HG03159 (cell line): ENCODE results near the gene PACS1.

Experiments used
- ATAC-seq: cut with Tn5 transposase; IDR thresholded peaks from one replicate; pipeline ENCODE4 v1.9.1; 2021; ENCODE audit warnings: mild to moderate bottlenecking, moderate library complexity; ENCODE audit not compliant: unreplicated experiment

Gene PACS1

DNA sequence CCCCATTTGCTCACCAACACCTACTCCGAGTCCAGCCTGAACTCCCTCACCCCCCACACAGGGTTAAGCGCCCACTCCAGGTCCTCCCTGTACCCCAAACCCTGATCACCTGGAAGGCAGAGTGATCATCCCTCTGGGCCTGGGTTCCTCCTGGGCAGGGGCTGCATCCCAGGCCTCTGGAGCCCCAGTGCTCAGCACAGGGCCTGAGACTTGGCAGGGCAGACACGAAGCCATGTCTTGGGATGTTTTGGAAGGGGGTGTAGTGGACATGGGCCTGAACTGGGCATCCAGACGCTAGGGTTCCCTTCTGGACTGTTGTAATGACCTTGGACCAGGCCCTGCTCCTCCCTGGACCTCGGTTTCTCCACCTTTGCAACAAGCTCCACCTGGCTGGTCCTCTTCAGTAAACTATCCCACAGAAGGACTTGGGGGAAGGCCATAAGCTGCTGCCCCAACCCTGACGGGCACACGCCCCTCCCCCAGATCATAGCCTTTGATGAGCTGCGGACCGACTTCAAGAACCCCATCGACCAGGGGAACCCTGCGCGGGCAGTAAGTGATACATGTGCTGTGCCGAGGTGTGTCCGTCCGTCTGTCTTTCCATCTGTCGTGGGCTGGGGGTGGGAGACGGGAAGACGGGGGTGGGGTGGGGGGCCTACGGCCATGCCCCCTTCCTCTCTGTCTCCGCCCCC lies 211.8 kb downstream of the PACS1 start:
- ATAC-seq = no peak

DNA sequence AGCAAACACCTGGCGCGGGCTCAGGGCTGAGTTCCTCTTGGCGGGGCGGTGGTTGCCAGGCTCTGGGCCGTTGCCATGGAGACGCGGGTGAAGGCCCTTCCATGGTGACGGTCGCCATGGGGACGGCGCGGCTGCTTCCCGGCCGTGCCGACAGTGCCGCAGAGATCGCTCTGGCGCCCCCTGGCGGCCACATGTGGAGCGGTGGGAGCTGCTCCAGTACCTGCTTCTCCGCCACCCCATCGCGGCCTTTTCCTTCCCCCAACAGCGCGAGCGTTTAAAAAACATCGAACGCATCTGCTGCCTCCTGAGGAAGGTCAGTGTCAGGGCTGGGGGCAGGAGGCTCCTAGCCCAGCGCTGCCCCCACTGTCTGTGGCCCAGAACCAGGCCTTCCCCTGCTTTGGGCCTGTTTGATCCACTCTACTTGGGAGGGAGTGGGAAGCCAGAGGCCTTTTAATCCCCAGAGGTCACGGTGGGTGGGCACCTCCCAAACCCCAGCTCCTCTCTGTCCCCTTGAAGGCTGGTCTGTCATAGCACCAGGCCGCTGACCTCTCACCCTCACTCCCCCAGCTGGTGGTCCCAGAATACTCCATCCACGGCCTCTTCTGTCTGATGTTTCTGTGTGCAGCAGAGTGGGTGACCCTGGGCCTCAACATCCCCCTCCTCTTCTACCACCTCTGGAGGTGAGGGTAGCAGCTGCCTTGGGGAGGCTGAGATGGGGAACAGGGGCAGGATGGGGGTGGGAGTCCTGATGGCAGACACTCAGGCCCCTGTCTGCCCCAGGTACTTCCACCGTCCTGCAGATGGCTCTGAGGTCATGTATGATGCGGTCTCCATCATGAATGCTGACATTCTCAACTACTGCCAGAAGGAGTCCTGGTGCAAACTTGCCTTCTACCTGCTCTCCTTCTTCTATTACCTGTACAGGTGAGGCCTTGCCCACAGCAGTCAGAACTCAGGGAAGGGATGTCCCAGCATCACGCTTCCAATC lies 212.7 kb downstream of the PACS1 start:
- peak; percentile 70 for ATAC-seq

DNA sequence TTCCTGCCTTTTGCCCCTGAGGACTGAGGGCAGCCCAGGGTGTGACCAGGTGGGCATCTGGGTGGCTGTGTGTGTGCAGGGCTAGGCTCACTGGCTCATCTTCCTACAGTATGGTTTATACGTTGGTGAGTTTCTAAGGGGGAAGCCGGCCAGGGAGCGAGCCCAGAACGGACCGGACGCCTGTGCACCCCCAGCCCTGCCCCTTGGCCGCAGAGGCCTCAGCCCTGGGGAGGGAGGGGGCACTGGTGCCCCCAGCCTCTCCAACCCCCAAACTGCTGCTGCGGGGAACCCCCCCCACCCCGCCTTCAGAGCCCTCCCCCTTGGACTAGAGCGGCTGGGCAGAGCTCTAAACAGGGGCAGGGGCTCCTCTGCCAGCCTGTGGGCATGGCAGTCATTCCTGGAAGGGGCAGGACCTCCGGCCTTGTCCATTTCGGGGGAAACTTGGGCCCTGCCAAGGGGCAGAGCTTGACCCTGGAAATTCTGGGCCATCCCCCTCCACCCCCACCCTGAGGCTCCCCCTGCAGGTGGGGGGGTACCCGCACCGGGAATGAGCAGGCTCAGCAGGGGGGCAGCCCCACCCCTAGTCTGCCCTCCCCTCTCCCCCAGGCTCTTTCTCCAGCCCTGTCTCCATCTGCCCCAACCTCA lies 213.5 kb downstream of the PACS1 start:
- ATAC-seq = no peak

DNA sequence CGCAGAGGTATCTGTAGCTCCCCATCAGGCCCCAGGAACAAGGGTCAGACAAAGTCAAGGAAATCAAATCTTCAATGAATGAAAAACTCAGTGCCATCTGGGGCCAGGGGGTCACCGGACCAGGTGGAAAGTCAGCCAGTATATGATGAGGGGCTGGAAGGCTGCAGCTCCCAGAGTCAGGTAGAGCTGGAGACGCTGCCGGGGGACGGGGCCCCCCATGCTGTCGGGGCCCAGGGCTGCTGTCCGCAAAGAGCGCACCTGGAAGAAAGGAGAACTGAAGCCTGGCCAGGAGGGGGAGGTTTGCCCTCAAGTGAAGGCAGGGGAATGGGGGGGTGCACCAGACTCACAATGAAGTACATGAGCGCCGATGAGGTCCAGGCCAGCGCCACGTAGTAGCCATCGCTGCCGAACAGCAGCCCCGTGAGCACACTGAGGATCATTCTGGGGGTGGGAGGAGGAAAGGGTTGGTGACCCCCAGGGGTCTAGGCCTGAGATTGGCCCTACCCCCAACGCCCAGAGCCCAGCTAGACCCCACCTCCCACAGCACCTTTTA lies 214.5 kb downstream of the PACS1 start:
- ATAC-seq = no peak

DNA sequence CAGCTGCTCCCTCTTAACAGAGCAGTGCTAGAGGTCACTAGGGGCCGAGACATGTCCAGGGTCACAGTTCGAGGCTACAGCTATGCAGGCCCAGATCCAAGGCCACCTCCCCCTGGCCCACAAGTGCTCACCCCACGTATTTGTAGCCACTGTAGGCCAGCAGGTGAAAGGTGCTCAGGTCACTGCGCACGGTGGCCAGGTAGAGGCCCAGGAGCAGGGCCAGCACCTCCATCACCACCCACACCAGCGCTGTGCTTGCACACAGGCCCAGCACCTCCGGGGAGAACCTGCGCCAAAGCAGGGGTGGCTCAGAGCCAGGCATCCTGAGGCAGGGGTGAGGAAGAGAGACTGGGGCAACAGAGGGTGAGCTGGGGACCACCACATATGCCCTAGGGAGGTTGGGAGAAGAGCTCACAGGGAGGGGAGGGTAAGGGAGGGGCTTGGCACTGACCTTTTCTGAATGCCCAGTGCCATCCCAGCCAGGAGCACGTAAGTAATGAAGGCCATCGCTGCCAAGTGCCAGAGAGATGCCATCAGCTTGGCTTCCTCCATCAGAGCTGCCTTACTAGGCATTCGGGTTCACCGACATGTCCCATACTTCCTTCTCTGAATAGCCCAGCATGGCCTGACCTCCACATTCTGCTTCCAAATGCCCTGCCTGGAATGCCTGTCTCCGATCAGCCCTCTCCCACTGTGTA lies 215.3 kb downstream of the PACS1 start:
- no peak for ATAC-seq

DNA sequence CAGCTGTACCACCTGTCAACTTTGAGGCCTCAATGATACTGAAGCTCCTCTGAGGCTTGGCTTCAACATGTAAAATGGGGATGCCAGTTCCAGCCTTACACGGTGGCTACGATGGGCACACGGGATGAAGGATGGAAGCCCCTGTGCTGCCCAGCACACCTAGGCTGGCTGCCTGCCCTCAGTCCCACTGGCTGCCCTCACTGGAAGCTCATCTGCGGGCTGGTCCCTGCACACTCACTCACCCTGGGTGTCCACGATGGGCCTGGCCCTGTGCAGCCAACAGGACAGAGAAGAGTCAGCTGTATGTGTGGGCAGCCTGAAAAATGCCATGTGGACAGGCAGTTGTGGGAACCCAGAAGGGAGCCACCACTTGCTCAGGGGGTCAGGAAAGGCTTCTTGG lies 216.6 kb downstream of the PACS1 start:
- no peak for ATAC-seq

DNA sequence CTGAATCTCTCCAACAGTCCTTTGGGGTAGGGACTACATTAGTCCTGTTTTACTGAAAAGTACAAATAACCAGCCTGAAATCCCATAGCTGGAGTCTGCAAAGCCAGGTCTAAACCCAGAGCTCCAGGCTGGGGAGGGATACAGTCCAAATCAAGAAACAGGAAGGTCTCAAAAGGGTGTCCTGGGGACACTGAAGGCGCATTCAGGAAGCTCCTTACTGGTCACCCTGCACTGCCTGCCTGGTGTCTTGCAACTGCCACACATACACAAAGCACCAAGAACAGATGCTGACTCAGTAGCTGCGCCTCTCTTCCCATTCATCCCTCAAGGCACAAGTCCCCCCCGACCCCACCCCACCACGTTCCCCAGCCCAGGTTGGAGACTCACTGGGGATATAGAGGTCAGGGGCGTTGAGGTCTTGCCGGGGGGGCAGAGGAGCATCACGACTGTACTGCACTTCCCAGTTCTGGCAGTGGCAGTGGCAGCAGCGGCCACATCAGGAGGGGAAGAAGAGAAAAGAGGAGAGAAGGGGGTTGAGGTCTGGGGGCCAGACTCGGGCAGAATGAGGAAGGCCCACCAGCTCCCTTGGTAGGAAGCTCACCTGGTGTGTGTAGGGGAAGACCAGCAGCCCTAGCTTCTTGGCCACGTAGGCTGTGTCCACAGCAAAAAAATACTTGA lies 217.3 kb downstream of the PACS1 start:
- no peak for ATAC-seq

DNA sequence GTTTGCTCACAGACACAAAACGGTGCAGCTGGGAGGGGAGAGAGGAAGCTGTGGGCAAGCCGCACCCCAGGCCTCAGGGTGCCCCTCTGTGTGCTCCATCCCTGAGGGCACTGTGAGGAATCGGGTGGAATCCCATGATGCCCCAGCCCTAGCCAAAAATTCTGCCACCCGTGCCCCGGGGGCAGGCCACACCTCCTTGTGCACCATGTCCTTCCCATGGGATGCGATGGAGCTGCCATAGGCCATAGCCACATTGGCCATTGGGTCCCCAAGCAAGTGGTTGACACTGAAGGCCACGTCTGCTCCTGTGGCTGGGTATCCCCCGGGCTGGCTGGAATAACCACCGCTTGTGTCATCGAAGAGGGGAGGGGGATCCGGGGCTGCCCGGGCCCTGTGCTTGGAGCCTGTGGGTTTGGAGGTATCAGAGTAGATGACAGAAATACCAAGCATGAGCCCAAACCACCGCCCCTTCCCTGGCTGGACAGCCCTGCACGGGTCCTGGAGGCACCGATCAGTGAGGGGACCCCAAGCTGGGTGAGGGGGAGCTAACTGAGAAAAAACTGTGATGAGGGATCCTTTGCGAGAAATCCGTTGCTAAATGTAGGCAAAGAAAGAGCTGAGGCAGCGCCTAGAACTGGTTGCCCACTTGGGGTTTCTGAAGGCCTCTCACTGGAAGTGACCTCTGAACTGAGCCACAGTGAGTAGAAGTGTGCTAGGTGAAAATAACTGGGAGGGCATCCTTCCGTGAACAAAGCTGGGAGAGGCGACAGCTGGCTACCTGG lies 218.0 kb downstream of the PACS1 start:
- ATAC-seq = no peak

DNA sequence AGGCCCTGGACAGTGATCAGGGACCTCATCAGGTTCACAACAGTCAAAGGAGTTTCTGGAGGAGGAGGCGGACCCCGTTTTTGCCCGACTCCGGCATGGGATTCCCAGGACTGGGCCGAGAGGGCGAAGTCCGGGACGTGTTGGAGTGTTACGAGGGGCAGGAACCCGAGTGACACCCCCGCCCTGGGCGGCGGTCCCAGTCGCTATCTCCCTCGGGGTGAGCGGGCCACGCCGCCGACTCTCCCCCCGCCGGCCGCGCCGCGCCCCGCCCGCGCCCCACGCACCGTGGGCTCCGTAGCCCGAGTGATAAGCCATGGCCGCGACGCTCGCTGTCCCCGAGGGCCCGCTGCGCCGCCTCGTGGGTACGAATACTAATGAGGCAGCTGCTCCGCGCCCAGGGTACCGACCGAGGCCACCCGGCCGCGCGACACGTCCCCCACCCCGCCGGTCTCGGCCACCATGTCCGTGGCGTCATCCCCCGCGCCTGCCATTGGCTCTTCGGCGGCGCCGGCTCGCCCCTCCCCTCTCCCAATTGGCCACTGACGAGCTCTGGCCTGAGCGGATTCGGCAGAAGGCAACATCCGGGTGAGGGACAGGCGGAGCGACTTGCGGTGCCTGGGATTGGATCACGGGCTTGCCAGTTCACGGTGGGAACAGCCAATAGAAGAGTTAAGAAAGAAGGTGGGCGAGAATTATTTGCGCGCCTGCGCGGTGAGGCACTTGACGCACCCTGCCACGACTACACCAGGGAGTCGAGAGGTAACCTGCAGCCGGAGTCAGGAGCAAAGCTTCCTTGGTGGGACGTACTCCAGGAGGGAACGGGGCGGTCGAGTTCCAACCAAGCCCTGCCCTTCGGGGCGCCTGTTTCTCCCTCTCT lies 218.8 kb downstream of the PACS1 start, which contains the start of gene YIF1A:
TSS of gene YIF1A (minus strand) at position 473 of the 877 bp plus-strand sequence. CDS start at position 315, 158 bp downstream.
- peak; percentile 89 for ATAC-seq

DNA sequence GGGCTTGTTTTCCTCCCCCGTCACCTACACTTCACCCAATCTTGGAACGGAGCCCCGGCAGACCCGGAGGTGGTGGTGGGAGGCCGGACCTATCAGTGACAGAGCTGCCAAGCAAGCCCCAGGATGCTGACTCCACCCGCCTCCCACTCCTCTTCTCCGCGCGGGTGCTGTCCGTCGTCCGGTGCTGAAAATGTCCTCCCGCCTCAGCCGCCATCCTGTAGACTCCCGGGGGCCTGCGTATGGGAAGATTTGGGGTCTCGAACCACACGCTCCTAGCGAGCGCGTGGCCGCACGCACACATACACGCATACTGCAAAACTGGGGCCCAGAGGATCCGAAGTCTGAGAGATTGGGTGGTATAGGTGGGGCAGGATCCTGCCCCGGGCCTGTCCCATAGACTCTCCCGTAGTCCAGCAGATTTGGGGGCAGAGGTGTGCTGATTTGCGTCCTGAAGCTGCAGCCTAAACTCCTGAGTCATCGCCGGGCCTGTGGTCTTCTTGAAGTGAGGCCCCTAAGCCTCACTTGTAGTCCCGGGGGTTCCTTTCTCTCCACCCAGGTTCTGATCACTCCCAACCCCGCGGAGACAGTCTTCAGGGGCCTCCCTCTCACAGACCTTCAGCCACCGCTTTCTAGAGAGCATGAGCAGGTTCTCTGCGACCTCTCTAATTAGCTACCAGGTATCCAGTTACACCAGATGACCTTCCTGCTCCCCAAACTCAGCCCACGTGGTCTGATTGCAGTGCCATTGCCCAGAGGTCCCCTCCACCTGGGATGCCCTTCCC lies 219.7 kb downstream of the PACS1 start:
- ATAC-seq = peak; percentile 43

DNA sequence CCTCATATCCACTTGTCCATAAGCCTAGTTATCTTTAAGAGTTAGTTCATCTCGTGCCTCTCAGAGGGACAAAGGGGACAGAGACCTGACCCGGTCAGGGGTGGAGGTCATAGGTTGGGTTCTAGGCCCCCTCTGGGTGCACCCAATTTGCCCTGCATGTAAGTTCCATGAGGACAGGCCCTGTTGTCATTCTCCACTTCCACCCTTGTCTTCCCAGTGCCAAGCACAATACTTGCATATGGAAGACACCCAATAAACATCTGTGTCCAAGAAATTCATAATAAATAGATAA lies 220.2 kb downstream of the PACS1 start:
- no peak for ATAC-seq

DNA sequence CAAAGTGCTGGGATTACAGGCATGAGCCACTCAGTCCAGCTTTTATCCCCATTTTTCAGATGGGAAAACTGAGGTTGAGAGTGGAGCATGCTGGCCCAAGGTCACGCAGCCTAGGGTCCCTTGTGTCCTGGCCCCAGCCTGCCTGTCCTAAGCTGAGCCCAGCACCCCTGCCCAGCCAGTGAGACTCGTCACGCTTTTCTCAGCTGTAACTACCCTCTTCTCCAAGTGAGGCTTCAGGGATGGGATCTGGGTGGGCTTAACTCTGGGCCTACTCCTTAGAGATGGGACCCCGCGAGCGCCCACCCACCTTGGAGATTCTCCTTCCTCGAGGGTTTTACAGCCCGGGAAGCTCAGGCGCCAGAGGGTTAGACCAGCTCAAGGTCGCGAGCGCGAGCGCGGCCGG lies 221.2 kb downstream of the PACS1 start:
- ATAC-seq = no peak

DNA sequence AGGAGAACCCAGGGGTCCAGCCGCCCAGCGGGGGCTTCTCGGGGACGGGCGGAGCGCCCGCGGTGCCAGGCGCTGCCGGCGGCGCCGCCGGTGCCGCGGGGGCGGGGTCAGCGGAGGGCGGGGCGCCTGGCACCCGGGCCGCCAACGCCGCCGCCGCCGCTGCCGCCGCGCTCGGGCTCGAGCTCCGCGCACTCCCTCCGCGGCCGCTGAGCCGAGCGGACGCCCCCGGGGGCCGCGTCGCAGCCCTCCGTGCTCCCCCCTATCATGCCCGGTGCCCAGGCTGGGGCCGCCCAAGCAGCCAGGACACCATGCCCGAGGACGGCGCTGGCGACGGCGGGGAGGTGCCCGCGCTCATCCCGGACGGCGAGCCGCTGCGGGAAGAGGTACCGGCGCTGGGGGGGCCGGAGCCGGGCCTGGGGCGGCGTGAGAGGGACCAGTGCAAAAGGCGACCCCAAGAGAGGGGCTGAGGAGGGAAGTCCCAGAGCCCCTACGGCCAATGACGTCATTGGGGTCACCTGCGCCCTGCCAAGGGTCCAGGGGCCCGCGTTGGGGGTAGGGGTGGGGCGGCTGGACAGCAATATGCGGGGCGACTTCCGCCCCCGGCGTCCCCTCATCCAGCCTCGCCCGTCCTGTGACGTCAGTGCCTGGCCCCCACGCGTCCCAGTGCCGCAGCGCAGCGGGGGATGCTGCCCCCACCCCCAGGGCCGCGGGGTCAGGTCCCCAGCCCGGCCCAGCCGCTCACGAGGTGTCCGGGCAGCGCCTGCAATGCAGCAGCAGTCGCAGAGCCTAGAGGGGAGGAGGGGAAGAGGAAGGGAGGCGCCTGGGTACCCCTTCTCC lies 221.9 kb downstream of the PACS1 start, which contains the start of gene TMEM151A:
TSS of gene TMEM151A (plus strand) at position 189 of the 837 bp plus-strand sequence. CDS start at position 309, 120 bp downstream.
- no peak for ATAC-seq

DNA sequence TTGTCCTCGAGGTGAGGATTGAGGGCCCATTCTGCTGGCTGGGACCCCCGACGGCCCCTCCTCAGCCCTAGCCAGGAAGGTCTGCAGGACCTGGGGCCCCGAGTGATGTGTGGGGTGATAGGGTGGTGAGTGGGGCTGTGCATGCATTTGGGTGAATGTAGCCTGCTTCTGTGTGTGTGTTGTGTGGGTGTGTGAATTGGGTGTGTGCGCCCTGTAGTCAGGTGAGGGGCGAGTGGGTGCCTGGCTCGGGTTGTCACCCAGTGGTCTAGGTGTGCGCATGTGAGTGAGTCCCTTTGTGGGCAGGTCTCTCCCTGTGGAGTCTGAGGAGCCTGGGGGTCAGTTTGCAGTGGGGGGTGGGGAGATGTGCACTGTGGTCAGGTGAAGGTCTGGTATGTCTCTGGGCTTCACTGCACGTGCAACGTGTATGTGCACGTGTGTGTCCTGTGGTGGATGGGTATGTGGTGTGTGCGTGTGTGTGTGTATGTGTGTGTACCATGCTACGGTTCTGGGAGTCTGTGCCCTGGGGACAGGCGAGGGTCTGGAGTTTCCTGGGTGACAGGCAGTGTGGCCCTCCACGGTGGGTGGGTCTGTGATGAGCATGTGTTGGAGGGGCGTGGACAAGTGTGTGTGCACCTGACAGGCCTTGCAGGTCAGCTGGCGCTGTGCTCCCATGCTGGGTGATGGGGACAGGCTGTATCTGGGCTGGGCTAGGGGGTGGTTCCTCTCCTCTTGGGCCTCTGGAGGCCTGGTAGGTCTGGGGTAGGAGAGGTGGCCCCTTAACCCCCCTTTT lies 222.7 kb downstream of the PACS1 start:
- no peak for ATAC-seq

DNA sequence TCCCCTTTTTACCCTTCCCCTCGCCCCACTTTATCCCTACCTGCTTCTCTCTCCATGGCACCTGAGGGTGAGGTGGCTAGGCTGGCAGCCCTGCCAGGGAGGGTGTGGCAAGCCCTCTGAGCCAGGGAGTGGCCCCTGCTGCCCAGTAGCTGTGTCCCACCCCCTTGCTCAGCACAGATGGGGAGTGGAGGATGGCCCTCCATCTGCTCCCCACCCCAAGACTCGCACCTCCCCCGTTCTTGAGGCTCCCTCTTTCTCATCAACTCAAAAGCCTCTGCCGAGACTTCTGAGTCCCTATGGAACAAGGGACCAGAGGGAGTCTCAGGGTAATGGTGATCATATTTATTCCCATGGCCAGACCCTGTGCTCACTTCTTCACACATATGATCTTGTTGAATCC lies 223.3 kb downstream of the PACS1 start:
- no peak for ATAC-seq
